NT2/D1 (cell line): ENCODE results near the gene TIGD4.

Experiments
- DNase-seq: peaks from one replicate; pipeline ENCODE4 v3.0.0-alpha.2; 2011; ENCODE audit warnings: low read depth, low spot score
- H3K27me3 ChIP-seq: 2 replicates; pipeline ENCODE4 v1.6.0; 2011; ENCODE audit warnings: mild to moderate bottlenecking; ENCODE audit not compliant: insufficient read length, insufficient read depth
- H3K36me3 ChIP-seq: 2 replicates; pipeline ENCODE4 v1.6.1; 2011; ENCODE audit warnings: mild to moderate bottlenecking, low read length, mixed read lengths; ENCODE audit not compliant: insufficient read depth, insufficient read length
- H3K4me1 ChIP-seq: 2 replicates; pipeline ENCODE4 v1.5.1; 2011; ENCODE audit not compliant: insufficient read depth, insufficient read length
- H3K4me3 ChIP-seq: 2 replicates; pipeline ENCODE4 v1.5.1; 2011; ENCODE audit warnings: low read depth; ENCODE audit not compliant: insufficient read length
- H3K9ac ChIP-seq: 2 replicates; pipeline ENCODE4 v1.6.0; 2011; ENCODE audit warnings: low read depth; ENCODE audit not compliant: insufficient read length
- H3K9me3 ChIP-seq: 2 replicates; pipeline ENCODE4 v1.5.1; 2011; ENCODE audit warnings: mild to moderate bottlenecking, low read length; ENCODE audit not compliant: insufficient read depth
- SUZ12 ChIP-seq: IDR thresholded peaks from 2 replicates; pipeline ENCODE4 v1.6.1; 2011; ENCODE audit not compliant: insufficient read length, insufficient read depth; ENCODE audit errors: extremely low read depth
- YY1 ChIP-seq: IDR thresholded peaks from 2 replicates; pipeline ENCODE4 v1.6.1; 2011; ENCODE audit not compliant: insufficient read length, insufficient read depth
- ZNF274 ChIP-seq: IDR thresholded peaks from 2 replicates; pipeline ENCODE4 v1.6.1; 2011; ENCODE audit warnings: mild to moderate bottlenecking, low read depth, low read length

Gene TIGD4

DNA sequence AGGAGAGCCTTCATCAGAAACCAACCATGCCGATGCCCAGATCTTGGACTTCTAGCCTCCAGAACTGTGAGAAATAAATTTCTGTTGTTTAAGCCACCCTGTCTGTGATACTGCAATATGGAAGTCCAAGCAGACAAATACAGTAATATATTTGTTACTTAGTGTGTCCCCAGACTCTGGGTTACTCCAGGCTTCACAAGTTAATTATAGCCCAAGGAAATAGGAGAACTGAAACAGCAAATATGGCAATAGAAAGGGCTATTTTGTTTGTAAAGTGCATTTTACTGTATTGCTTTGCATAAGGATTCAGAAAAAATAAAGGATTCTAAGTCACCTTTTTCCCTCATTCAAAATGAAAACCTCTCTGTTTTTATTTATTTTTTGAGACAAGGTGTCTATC, 15.7 kb downstream of the TIGD4 start:
- Histone ChIP-seq H3K4me3 (no peak overlapping the region), H3K9ac (no peak overlapping the region), H3K4me1 (no peaks in the 10 kb centered on the region), H3K27me3 (no peaks in the 10 kb centered on the region), H3K9me3 (peaks cover 3% of the 10 kb centered on the region; the same call in 1 of the 2 replicates), H3K36me3 (no peaks in the 10 kb centered on the region)
- no peak for DNase-seq
- no peak for TF ChIP-seq YY1
- no peak for TF ChIP-seq SUZ12

DNA sequence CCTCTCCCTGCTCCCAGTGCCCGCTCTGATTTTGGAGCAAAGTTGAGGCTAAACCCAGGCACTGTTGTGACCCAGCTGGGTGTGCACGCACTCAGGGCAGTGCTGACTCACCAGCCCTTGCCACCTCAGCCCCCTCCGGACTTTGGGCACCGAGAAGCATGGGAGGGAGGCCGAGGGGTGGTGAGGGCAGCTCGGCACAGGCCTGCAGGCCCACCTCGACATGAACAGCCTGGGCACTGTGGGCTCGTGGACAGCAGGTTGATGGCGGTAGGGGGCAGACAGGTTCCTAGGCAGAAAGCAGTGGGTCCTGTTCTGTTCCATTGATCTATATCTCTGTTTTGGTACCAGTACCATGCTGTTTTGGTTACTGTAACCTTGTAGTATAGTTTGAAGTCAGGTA, 30.9 kb downstream of the TIGD4 start:
- Histone ChIP-seq H3K27me3 (no peaks in the 10 kb centered on the region), H3K9me3 (peaks cover 9% of the 10 kb centered on the region; the same call in 1 of the 2 replicates), H3K4me1 (no peaks in the 10 kb centered on the region), H3K9ac (no peak overlapping the region), H3K4me3 (no peak overlapping the region), H3K36me3 (no peaks in the 10 kb centered on the region)
- no peak for DNase-seq
- no peak for TF ChIP-seq YY1
- no peak for TF ChIP-seq SUZ12
- TF ChIP-seq ZNF274, result no peak

DNA sequence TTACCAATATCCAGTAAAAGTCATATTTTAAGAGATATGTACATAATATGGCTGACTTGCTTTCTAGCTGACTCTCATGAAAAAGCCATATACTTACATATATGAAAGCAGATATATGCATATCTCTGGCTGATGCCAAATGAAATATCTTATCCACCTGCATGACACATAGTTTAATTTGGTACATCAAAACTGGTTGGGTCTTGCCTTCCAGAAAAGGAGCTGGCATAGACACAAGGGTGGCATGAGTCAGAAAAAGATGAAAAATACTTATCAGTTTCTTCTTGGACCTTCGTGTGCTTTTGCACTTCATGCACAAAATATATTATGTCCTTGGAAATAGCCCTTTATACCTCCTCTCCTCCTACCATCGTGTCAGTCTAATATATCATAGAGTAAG, 32.1 kb downstream of the TIGD4 start:
- TF ChIP-seq ZNF274 (no peak), SUZ12 (no peak), YY1 (no peak)
- Histone ChIP-seq H3K4me3 (no peak overlapping the region), H3K9ac (no peak overlapping the region), H3K4me1 (no peaks in the 10 kb centered on the region), H3K9me3 (peaks cover 9% of the 10 kb centered on the region; the same call in 1 of the 2 replicates), H3K36me3 (no peaks in the 10 kb centered on the region), H3K27me3 (no peaks in the 10 kb centered on the region)
- no peak for DNase-seq

- no peak overlapping the region for H3K9ac ChIP-seq
- no peaks in the 10 kb centered on the region for H3K4me1 ChIP-seq
- no peaks in the 10 kb centered on the region for H3K27me3 ChIP-seq
- no peak for TF ChIP-seq SUZ12
- no peak for TF ChIP-seq ZNF274
- no peak for TF ChIP-seq YY1
- H3K9me3 ChIP-seq, result no peaks in the 10 kb centered on the region
- H3K36me3 ChIP-seq, result no peaks in the 10 kb centered on the region
- DNase-seq, result no peak
- no peak overlapping the region for H3K4me3 ChIP-seq
Observed at GRCh38 chr4:152738827-152739226, 40.7 kb downstream of the TIGD4 start.

DNA sequence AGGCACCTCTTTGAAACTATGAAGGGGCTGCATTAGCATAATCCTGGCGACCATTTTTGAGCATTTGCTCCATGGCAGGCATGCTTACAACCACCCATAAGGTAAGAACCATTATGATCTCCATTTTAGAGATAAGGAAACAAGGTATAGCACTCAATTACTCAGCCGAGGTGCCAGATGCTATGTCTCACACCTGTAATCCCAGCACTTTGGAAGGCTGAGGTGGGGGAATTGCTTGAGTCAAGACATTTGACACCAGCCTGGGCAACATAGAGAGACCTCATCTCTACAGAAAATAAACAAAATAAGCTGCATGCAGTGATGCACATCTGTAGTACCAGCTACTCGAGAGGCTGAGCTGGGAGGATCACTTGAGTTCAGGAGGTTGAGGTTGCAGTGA, 43.6 kb downstream of the TIGD4 start:
- Histone ChIP-seq H3K36me3 (no peaks in the 10 kb centered on the region), H3K4me1 (no peaks in the 10 kb centered on the region), H3K9me3 (no peaks in the 10 kb centered on the region), H3K27me3 (no peaks in the 10 kb centered on the region), H3K4me3 (no peak overlapping the region), H3K9ac (no peak overlapping the region)
- TF ChIP-seq SUZ12, result no peak
- no peak for TF ChIP-seq YY1
- no peak for TF ChIP-seq ZNF274
- no peak for DNase-seq

DNA sequence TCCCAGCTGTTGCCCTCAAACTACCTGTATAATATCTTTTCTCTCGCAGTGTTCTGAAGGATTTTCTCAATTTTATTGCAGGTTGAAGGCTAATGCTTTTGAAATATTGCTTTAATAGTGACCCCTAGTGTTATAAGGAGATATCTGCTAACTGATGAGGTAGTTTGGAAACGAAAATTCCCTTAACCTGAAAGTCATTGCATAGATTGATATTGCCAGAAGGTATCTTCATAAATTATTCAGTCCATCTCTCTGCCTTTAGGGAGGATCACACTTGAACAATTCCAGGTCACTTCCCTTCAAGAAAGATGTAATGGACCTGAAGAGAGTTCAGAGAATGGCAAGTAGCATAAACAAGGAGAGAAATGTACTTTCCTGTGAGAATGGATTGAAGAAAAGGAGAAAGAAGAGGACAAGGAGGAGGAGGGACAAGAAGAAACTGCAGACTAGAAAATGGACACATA, 44.1 kb downstream of the TIGD4 start:
- Histone ChIP-seq H3K36me3 (no peaks in the 10 kb centered on the region), H3K9me3 (no peaks in the 10 kb centered on the region), H3K27me3 (no peaks in the 10 kb centered on the region), H3K4me1 (no peaks in the 10 kb centered on the region), H3K4me3 (no peak overlapping the region), H3K9ac (no peak overlapping the region)
- TF ChIP-seq ZNF274 (no peak), SUZ12 (no peak), YY1 (no peak)
- no peak for DNase-seq

DNA sequence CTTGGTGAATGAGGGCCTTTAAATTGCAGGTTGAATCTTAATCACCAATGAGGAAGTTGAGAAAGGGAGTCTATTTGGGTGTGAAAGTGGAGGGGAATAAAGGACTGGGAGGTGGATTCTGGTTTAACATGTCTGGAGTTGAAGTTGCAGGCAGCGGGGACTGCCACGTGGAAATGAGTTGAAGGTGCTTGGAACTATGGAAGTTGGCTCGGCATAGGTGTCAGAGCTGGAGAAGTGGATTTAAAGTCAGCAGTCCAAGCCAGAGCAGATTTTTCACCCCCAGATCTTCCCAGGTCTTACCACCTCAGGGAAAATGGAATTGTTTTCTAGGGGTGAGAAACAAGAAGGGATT, 44.9 kb downstream of the TIGD4 start:
- no peaks in the 10 kb centered on the region for H3K36me3 ChIP-seq
- no peaks in the 10 kb centered on the region for H3K9me3 ChIP-seq
- H3K4me3 ChIP-seq, result no peak overlapping the region
- no peaks in the 10 kb centered on the region for H3K4me1 ChIP-seq
- no peak overlapping the region for H3K9ac ChIP-seq
- TF ChIP-seq YY1, result no peak
- TF ChIP-seq SUZ12, result no peak
- no peak for TF ChIP-seq ZNF274
- DNase-seq, result no peak
- no peaks in the 10 kb centered on the region for H3K27me3 ChIP-seq

- TF ChIP-seq ZNF274 (no peak), YY1 (no peak), SUZ12 (no peak)
- H3K36me3 ChIP-seq, result no peaks in the 10 kb centered on the region
- H3K27me3 ChIP-seq, result no peaks in the 10 kb centered on the region
- no peak for DNase-seq
- H3K4me1 ChIP-seq, result no peaks in the 10 kb centered on the region
- H3K9ac ChIP-seq, result no peak overlapping the region
- H3K4me3 ChIP-seq, result no peak overlapping the region
- no peaks in the 10 kb centered on the region for H3K9me3 ChIP-seq
Observed at GRCh38 chr4:152734015-152734698, 45.4 kb downstream of the TIGD4 start.
